SK-N-SH (cell line): ENCODE data around the gene TMEM106A. TPM values are rescaled to one million over a fixed set of nuclear protein-coding genes. Genes with fewer than 3 reads are reported as not detected.

Experiments used
- CTCF ChIA-PET: fragments of 300-600, 350-600 bp; formaldehyde crosslinking; extraction: SDS; loops from one replicate; lab custom pipeline; 2021; lab: Yijun Ruan, JAX
- POLR2A ChIA-PET: fragments of 350-600 bp; sonication (Branson Sonifier 250); formaldehyde crosslinking; extraction: SDS; loops from one replicate; lab custom pipeline; 2020; ENCODE audit warnings: antibody characterized with exemption, inconsistent platforms; lab: Yijun Ruan, JAX
- DNase-seq: peaks from one replicate; pipeline ENCODE4 v3.0.0; 2012
- H2AFZ ChIP-seq: fragments of 200-600 bp; sonication (generic); 2 replicates; pipeline ENCODE4 v1.8.1; 2016; ENCODE audit warnings: antibody characterized with exemption, mild to moderate bottlenecking, low read depth
- H3F3A ChIP-seq: fragments of 200-600 bp; sonication (generic); replicated peaks from 2 replicates; pipeline ENCODE3; 2016; ENCODE audit warnings: antibody characterized with exemption, mild to moderate bottlenecking; ENCODE audit not compliant: insufficient read depth
- H3K27ac ChIP-seq, 2 experiments: fragments of 200-500 bp in 1 of 2; fragments of 200-600 bp in 1 of 2; sonication (Bioruptor generic) in 1 of 2; sonication (generic), shearing (Covaris generic) in 1 of 2; 2 replicates each; pipeline versions ENCODE4 v1.5.1 to v1.6.1; 2014 to 2016; ENCODE audit warnings: low read depth in 2 of 2, inconsistent platforms in 1 of 2, low read length in 1 of 2, mild to moderate bottlenecking in 1 of 2, mixed read lengths in 1 of 2
- H3K27me3 ChIP-seq: fragments of 200-600 bp; sonication (generic), shearing (Covaris generic); 2 replicates; pipeline ENCODE4 v1.6.1; 2016; ENCODE audit warnings: mixed run types; ENCODE audit not compliant: insufficient read depth
- H3K36me3 ChIP-seq, 2 experiments: fragments of 200-500 bp in 1 of 2; fragments of 200-600 bp in 1 of 2; sonication (Bioruptor generic) in 1 of 2; sonication (generic) in 1 of 2; replicated peaks in 1 of 2; 2 replicates each; pipeline versions ENCODE3 to v1.5.1; 2014 to 2016; ENCODE audit warnings: low read length in 1 of 2, mild to moderate bottlenecking in 1 of 2; ENCODE audit not compliant: insufficient read depth in 2 of 2, control insufficient read depth in 1 of 2
- H3K4me1 ChIP-seq, 2 experiments: fragments of 200-500 bp in 1 of 2; fragments of 200-600 bp in 1 of 2; sonication (Bioruptor generic) in 1 of 2; sonication (generic), shearing (Covaris generic) in 1 of 2; 2 replicates each; pipeline versions ENCODE4 v1.5.1 to v1.6.1; 2014 to 2016; ENCODE audit warnings: low read depth in 1 of 2, low read length in 1 of 2, mixed run types in 1 of 2; ENCODE audit not compliant: insufficient read depth in 2 of 2, control insufficient read depth in 1 of 2
- H3K4me2 ChIP-seq: fragments of 200-600 bp; sonication (generic), shearing (Covaris generic); 2 replicates; pipeline ENCODE4 v1.6.1; 2017; ENCODE audit warnings: mixed run types
- H3K4me3 ChIP-seq, 2 experiments: fragments of 200-500 bp in 1 of 2; fragments of 200-600 bp in 1 of 2; sonication (Bioruptor generic) in 1 of 2; sonication (generic), shearing (Covaris generic) in 1 of 2; 2 replicates each; pipeline versions ENCODE4 v1.5.1 to v1.8.1; 2014 to 2016; ENCODE audit warnings: low read depth in 2 of 2, inconsistent platforms in 1 of 2, low read length in 1 of 2, mild to moderate bottlenecking in 1 of 2, mixed read lengths in 1 of 2, moderate library complexity in 1 of 2
- H3K79me2 ChIP-seq: fragments of 200-600 bp; sonication (generic); 2 replicates; pipeline ENCODE4 v1.8.1; 2017; ENCODE audit warnings: mild to moderate bottlenecking; ENCODE audit not compliant: insufficient read depth
- H3K9ac ChIP-seq: fragments of 200-600 bp; sonication (generic); 2 replicates; pipeline ENCODE4 v1.6.1; 2017; ENCODE audit warnings: mixed run types
- H3K9me2 ChIP-seq: fragments of 200-600 bp; sonication (generic); 2 replicates; pipeline ENCODE4 v1.6.1; 2017; ENCODE audit warnings: mixed run types
- H3K9me3 ChIP-seq: fragments of 200-600 bp; sonication (generic); 2 replicates; pipeline ENCODE4 v1.6.1; 2017; ENCODE audit warnings: mixed run types, mild to moderate bottlenecking, moderate library complexity
- H4K20me1 ChIP-seq: fragments of 200-600 bp; sonication (generic); 2 replicates; pipeline ENCODE4 v1.6.1; 2017; ENCODE audit warnings: mild to moderate bottlenecking, mixed run types; ENCODE audit not compliant: insufficient read depth
- CHD2 ChIP-seq: fragments of 150-350 bp; IDR thresholded peaks from 2 replicates; pipeline ENCODE4 v1.6.1; 2018; ENCODE audit warnings: low read length; ENCODE audit not compliant: partially characterized antibody
- EZH2phosphoT487 ChIP-seq: fragments of 200-600 bp; sonication (generic); IDR thresholded peaks from 2 replicates; pipeline ENCODE4 v1.6.1; 2017; ENCODE audit warnings: low read depth, mixed run types, mild to moderate bottlenecking, antibody characterized with exemption, moderate library complexity, borderline replicate concordance
- FOSL2 ChIP-seq: IDR thresholded peaks from 2 replicates; pipeline ENCODE4 v1.4.0; 2012; ENCODE audit warnings: low read depth, mild to moderate bottlenecking, moderate library complexity, borderline replicate concordance
- FOXJ3 ChIP-seq: sonication (generic); formaldehyde crosslinking; IDR thresholded peaks from 2 replicates; pipeline ENCODE4 v1.5.1; 2020; ENCODE audit warnings: mild to moderate bottlenecking, missing genetic modification reagents
- GATA2 ChIP-seq: sonication (generic); formaldehyde crosslinking; IDR thresholded peaks from 2 replicates; pipeline ENCODE4 v1.5.0; 2020; ENCODE audit warnings: mild to moderate bottlenecking, missing genetic modification reagents
- IRF3 ChIP-seq: fragments of 150-350 bp; IDR thresholded peaks from 2 replicates; pipeline ENCODE4 v1.6.1; 2016; ENCODE audit warnings: mild to moderate bottlenecking, low read depth, low read length
- MAX ChIP-seq: IDR thresholded peaks from 2 replicates; pipeline ENCODE4 v1.4.0; 2012; ENCODE audit warnings: low read depth
- PBX3 ChIP-seq: IDR thresholded peaks from 2 replicates; pipeline ENCODE4; 2012
- POLR2AphosphoS5 ChIP-seq: IDR thresholded peaks from 2 replicates; pipeline ENCODE4 v1.6.1; 2012; ENCODE audit warnings: low read depth, low read length
- RCOR1 ChIP-seq: fragments of 150-350 bp; IDR thresholded peaks from 2 replicates; pipeline ENCODE4 v1.6.1; 2017; ENCODE audit warnings: antibody characterized with exemption, low read length
- RXRA ChIP-seq: IDR thresholded peaks from 2 replicates; pipeline ENCODE4 v1.4.0; 2012; ENCODE audit warnings: low read depth, mild to moderate bottlenecking, borderline replicate concordance
- TCF12 ChIP-seq: IDR thresholded peaks from 2 replicates; pipeline ENCODE4 v1.4.0; 2012
- TEAD4 ChIP-seq: IDR thresholded peaks from 2 replicates; pipeline ENCODE4 v1.4.0; 2012; ENCODE audit warnings: mild to moderate bottlenecking, borderline replicate concordance; ENCODE audit not compliant: insufficient read depth
- USF1 ChIP-seq: IDR thresholded peaks from 2 replicates; pipeline ENCODE4 v1.4.0; 2012; ENCODE audit warnings: low read depth, borderline replicate concordance
- YY1 ChIP-seq: IDR thresholded peaks from 2 replicates; pipeline ENCODE4 v1.4.0; 2012; ENCODE audit warnings: low read depth, mild to moderate bottlenecking
- ZBTB33 ChIP-seq: IDR thresholded peaks from 2 replicates; pipeline ENCODE4 v1.4.0; 2012; ENCODE audit warnings: low read depth, borderline replicate concordance
- WGBS: methylation state at CpG from one replicate; pipeline ENCODE4 v1.1.6; 2017; ENCODE audit warnings: low lambda C conversion rate; 5-methylcytosine and 5-hydroxymethylcytosine counted together
- polyA plus RNA-seq, 3 experiments: library from polyadenylated mRNA; depleted of rRNA; stranded (reverse); fragments of >200 nt; gene quantifications; 2 replicates each; pipeline ENCODE4 v1.2.3, GENCODE V29; 2012

Gene TMEM106A
- polyA plus RNA-seq, 1 of the 3 experiments (the other 2 are of a cell fraction), result 0.12 TPM

GRCh38 chr17:43224146-43224705, 12.6 kb downstream of the TMEM106A start:
- DNase-seq, result no peak
- ChIA-PET POLR2A (interaction anchor here (1.3 kb wide), 1 partner anchor 91 kb away, joined by 3 read pairs; no protein-coding TSS in a partner anchor), CTCF (no interaction called here)

More at GRCh38 chr17:43224146-43224705, 12.6 kb downstream of the TMEM106A start:
- no peak for TF ChIP-seq TEAD4
- TF ChIP-seq FOXJ3 (CRISPR knock-in tag), result no peak
- no peak for TF ChIP-seq TCF12
- TF ChIP-seq MAX, result no peak
- no peak for TF ChIP-seq POLR2AphosphoS5
- no peak for TF ChIP-seq IRF3
- TF ChIP-seq FOSL2, result no peak
- TF ChIP-seq GATA2 (CRISPR knock-in tag), result no peak
- TF ChIP-seq PBX3, result no peak
- no peak for TF ChIP-seq EZH2phosphoT487
- no peak for TF ChIP-seq YY1
- TF ChIP-seq CHD2, result no peak
- no peak for TF ChIP-seq ZBTB33
- TF ChIP-seq RXRA, result no peak
- TF ChIP-seq USF1, result no peak
- no peak for TF ChIP-seq RCOR1
- no peaks in the 10 kb centered on the region for H3K27me3 ChIP-seq
- no peaks in the 10 kb centered on the region for H3K4me1 ChIP-seq
- WGBS, result 94% methylated on average over 7 of the region's 7 CpGs
- H3K9me3 ChIP-seq, result no peaks in the 10 kb centered on the region
- H3K9me2 ChIP-seq, result no peaks in the 10 kb centered on the region
- H3K4me3 ChIP-seq, result no peak overlapping the region
- no peaks in the 10 kb centered on the region for H3F3A ChIP-seq
- H4K20me1 ChIP-seq, result no peaks in the 10 kb centered on the region
- H2AFZ ChIP-seq, result no peak overlapping the region
- no peak overlapping the region for H3K4me2 ChIP-seq
- no peaks in the 10 kb centered on the region for H3K79me2 ChIP-seq
- H3K9ac ChIP-seq, result no peak overlapping the region
- no peak overlapping the region for H3K27ac ChIP-seq
- H3K36me3 ChIP-seq, result no peaks in the 10 kb centered on the region
